ENCODE measurements around the gene ACR.
"Not testable (repeated sequence)": the region's sequence is repeated elsewhere in the genome, so short reads cannot be mapped to it uniquely, and the experiment has no call there.

ACR gene

GRCh38 chr22:50727678-50728522 is 10.1 kb upstream of the ACR start:
- peak in 18 of 42 donors; percentile 6 to 53 (median 24) for DNase-seq
- intact Hi-C loops (cut with DNase I): no loop called here

GRCh38 chr22:50728523-50728931 is 9.5 kb upstream of the ACR start:
- peak in 14 of 42 donors; percentile 0 to 31 (median 12) for DNase-seq
- intact Hi-C loops (cut with DNase I): no loop called here

GRCh38 chr22:50729391-50730012 is 8.5 kb upstream of the ACR start:
- peak in 14 of 42 donors; percentile 2 to 40 (median 24) for DNase-seq
- intact Hi-C loops (cut with DNase I): no loop called here

- peak in 13 of 42 donors; percentile 6 to 45 (median 18) for DNase-seq
- intact Hi-C loops (cut with DNase I): no loop called here
These were observed 7.8 kb upstream of the ACR start for GRCh38 chr22:50730013-50730891.

- DNase-seq: peak in 11 of 42 donors; percentile 6 to 39 (median 16)
- intact Hi-C loops (cut with DNase I): no loop called here
These were observed 6.9 kb upstream of the ACR start for GRCh38 chr22:50730941-50731661.

- peak; percentile 43 to 87 (median 73) for DNase-seq
- intact Hi-C loops (cut with DNase I): no loop called here
These were observed 6.0 kb upstream of the ACR start for GRCh38 chr22:50731811-50732624.

GRCh38 chr22:50732681-50733080 is 5.3 kb upstream of the ACR start:
- intact Hi-C loops (cut with DNase I): no loop called here
- peak in 10 of 42 donors; percentile 1 to 43 (median 16) for DNase-seq

GRCh38 chr22:50733521-50734342 is 4.3 kb upstream of the ACR start:
- intact Hi-C loops (cut with DNase I): no loop called here
- DNase-seq: peak; percentile 51 to 89 (median 74)

GRCh38 chr22:50734343-50734771 is 3.6 kb upstream of the ACR start:
- intact Hi-C loops (cut with DNase I): no loop called here
- DNase-seq: peak in 4 of 42 donors; percentile 8 to 35 (median 20)

- DNase-seq: peak in 8 of 42 donors; percentile 1 to 22 (median 9)
- intact Hi-C loops (cut with DNase I): no loop called here
These were observed 2.8 kb upstream of the ACR start for GRCh38 chr22:50734986-50735738.

- DNase-seq: peak in 2 of 42 donors; percentile 0 to 6
- intact Hi-C loops (cut with DNase I): no loop called here
These were observed 2.3 kb upstream of the ACR start for GRCh38 chr22:50735739-50736030.

GRCh38 chr22:50738649-50739227 is 734 bp downstream of the ACR start:
- intact Hi-C loops (cut with DNase I): no loop called here
- peak in 1 of 42 donors; percentile 1 for DNase-seq

GRCh38 chr22:50739279-50739691 is 1.3 kb downstream of the ACR start:
- DNase-seq: peak in 1 of 42 donors; percentile 4
- intact Hi-C loops (cut with DNase I): no loop called here

- DNase-seq: peak in 7 of 42 donors; percentile 7 to 51 (median 18)
- intact Hi-C loops (cut with DNase I): no loop called here
These were observed 1.9 kb downstream of the ACR start for GRCh38 chr22:50739894-50740293.

- intact Hi-C loops (cut with DNase I); DNase-seq: not testable (repeated sequence)
These were observed 2.7 kb downstream of the ACR start for GRCh38 chr22:50740714-50741113.

GRCh38 chr22:50744424-50744823 is 6.4 kb downstream of the ACR start:
- intact Hi-C loops (cut with DNase I); DNase-seq: not testable (repeated sequence)
